GM21786 (cell line): ENCODE results near the gene MRPS2.
"Not testable (repeated sequence)": the region's sequence is repeated elsewhere in the genome, so short reads cannot be mapped to it uniquely, and the experiment has no call there.

ENCODE experiments used
- ATAC-seq: cut with Tn5 transposase; IDR thresholded peaks from one replicate; pipeline ENCODE4 v1.9.1; 2021; ENCODE audit not compliant: unreplicated experiment

MRPS2 gene

GRCh38 chr9:135530146-135530545 lies 29.7 kb downstream of the MRPS2 start:
- ATAC-seq, result no peak

- no peak for ATAC-seq
These were observed 30.6 kb downstream of the MRPS2 start for GRCh38 chr9:135531096-135531495.

DNA sequence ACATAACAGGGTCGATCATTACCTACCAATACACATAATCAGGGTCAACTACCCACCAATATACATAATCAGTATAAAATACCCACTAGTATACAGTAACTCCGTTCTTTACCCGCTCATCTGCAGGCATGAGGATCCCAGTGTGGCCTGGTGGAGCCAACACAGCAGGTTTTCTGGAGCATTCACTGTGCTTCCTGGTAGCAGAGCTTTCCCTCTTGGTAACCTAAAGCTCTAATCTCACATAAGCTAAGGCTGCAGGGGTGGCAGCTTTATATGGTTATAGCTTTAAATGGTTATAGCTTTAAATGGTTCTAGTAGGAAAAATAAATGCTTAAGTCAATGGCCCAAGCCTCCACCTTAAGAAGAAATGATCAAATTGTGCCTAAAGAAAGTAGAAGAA lies 32.6 kb downstream of the MRPS2 start:
- ATAC-seq, result no peak

DNA sequence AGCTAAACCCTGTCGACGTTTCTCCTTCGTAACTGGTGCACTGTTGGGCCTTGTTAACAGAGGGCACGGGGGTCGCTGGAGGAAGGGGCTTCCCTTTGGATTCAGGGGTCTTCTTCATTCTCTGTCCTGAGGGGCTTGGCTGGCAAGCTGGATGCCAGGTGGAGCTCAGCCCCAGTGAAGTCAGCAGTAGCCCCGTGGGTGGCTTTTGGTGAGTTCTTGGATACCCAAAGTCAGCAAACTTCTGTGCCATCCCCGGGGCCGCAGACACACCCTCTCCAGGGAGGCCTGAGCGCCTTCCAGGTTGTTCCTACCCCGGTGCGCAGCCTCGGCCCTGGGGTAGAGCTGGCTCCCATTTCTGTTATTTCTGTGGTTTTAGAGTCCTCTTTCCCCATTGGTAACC lies 33.2 kb downstream of the MRPS2 start:
- no peak for ATAC-seq

DNA sequence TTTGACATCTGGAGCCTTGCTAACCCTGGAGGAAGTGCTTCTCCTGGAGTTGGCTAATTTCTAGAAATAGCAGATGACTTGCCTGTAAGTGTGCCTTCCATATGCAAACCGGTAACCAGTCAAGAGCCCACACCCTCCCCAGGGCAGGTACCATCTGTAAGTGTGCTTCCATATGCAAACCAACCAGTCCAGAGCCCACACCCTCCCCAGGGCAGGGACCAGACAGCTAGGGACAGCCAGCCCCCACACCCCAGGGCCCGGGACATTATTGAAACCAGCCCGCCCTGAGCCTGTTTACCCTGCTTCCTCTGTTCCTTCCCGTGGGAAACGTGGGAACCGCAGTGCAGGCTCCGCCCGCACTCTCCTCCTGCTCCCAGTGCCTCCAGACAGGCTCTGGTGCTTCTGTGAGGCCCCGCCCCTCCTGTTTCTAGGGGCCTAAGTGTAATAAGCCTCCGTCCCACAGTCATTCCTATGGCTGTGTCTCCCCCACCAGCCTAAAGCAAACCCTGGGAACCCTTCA lies 33.8 kb downstream of the MRPS2 start:
- not testable (repeated sequence) for ATAC-seq

DNA sequence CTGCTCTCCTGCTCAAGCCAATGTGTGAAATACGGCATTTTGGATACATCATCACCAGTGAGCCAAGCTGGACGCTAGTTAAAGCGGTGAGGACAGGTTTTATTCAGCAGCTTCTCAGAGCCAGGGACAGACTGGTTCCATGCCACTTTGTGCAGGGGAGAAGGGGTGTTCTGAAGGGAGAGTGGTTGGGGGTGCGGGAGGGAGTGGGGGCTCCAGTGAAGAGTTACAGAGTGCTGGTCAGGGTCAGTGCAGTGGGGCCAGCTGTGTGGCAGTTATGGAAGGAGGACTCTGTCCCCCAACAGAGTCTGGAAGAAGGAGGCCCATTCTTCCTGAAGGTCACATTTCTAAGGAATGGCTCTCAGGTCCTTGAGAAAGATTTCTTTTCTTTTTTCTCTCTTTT lies 34.3 kb downstream of the MRPS2 start:
- not testable (repeated sequence) for ATAC-seq

DNA sequence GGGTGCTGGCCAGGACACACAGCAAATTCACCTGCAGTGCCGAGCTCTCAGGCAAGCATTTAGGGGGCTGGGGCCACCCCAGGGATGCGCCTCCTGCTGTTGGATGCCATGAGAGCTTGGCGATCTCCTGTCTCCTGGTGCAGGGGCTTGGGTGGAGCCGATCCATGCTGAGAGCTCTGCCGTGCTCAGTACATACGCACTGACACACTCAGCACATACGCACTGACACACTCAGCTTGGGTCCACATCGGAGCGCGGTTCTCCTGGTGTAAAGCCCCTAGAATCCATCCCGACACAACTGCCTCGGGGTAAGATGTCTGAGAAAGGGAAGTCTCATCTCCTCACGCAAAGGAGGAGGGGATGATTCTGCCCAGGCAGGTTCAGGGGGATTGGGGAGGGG lies 35.1 kb downstream of the MRPS2 start:
- ATAC-seq, result not testable (repeated sequence)

DNA sequence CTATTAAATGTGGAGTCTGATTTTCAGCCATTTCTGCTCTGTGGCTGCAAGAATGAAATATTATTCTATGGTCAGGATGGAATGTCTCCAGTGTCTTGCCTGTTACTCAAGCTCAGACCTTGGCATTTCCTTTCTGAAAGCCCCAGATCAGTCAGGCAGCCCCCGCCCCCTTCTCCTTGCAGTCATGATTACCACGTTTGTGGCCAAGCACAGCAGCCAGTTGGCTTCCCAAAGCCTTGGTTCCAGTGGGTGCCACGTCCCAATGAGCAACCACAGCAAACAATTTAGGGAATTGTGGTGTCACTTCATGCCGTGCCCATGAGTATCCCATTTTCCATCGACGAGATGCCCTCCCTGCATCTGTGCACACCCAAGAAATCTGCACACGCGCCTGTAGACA lies 35.7 kb downstream of the MRPS2 start:
- no peak for ATAC-seq

GRCh38 chr9:135543262-135543894 lies 42.9 kb downstream of the MRPS2 start:
- not testable (repeated sequence) for ATAC-seq

DNA sequence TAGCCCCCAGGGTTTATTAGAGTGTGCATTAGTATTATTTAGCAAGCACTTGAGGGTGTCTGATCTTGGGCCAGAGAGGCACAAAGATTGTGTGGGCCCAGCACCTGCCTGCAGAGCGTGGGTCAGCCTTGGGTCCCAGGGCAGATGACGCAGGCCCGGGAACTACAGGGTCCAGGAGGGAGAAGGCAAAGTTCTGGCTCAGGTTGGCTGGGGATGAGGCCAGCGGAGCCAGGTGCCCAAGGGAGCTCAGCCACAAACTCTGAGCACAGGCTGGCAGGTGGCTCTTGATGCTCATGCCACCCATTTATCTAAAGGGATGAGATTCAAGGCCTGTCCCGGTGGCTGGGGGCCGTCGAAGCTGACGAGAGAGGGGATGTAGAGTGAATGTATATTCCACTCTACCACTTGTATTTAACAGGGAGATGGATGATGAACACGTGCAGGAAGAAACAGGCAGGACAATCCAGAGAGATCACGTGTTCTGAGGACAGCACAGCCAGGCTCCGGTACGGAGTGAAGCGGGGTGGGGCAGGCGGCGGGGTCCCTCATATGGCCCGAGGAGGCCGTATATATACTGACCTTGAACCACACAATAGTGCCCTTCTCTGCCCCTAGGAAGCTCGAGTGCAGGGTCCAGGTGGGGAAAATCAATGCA lies 44.6 kb downstream of the MRPS2 start:
- ATAC-seq, result no peak

DNA sequence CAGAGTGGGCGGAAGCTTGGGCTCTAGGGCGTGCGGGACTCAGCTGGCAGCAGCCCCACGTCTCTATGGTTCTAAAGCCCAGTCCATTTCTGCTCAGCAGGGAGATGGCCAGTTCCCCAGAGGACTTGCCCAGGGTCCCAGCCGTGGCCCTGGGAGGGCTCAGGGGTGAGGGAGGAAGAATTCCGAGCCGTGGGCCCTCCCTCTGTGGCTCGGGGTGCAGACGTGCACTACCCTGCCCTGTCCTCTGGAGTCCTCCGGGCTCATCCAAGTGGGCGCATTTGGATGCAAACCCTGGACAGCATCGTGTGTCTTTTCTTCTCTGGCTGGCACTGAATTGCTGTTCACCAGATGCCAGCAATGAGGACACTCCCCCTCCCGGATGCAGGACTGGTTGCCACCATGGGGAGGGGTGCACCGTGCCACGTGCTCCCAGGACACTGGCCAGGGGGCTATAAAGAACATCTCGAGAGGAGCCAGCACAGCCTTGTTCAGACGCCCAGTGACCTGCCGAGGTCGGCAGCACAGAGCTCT lies 45.2 kb downstream of the MRPS2 start, which contains the start of gene OBP2A:
Gene OBP2A (plus strand): TSS at position 481 of the 531 bp plus-strand sequence. CDS start 55 bp downstream, outside the sequence.
- ATAC-seq, result not testable (repeated sequence)

GRCh38 chr9:135546792-135547617 lies 46.5 kb downstream of the MRPS2 start:
- not testable (repeated sequence) for ATAC-seq

- no peak for ATAC-seq
These were observed 47.6 kb downstream of the MRPS2 start for GRCh38 chr9:135547756-135548736.

GRCh38 chr9:135549478-135550343 lies 49.2 kb downstream of the MRPS2 start:
- ATAC-seq, result not testable (repeated sequence)

GRCh38 chr9:135550344-135550918 lies 49.9 kb downstream of the MRPS2 start:
- no peak for ATAC-seq

- ATAC-seq, result no peak
These were observed 50.5 kb downstream of the MRPS2 start for GRCh38 chr9:135551031-135551430.

DNA sequence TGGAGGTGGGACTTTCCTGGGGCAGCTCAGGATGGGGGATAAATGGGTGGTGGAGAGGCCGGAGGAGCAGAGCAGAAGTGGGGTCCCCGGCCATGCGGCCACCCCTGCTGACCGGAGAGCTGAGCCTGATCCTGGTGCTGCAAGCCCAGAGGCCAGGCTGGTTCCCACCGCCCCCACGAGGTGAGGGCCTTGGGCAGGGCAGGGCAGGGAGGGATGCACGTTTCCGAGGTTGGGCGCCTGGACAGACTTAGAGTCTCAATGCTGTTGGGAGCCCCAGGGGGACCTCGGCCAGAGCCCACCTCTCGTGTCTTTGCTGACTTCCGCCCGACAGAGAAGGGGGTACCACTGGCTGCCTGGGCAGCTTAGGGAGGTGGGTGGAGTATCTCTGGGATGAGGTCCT lies 51.0 kb downstream of the MRPS2 start:
- ATAC-seq, result no peak

DNA sequence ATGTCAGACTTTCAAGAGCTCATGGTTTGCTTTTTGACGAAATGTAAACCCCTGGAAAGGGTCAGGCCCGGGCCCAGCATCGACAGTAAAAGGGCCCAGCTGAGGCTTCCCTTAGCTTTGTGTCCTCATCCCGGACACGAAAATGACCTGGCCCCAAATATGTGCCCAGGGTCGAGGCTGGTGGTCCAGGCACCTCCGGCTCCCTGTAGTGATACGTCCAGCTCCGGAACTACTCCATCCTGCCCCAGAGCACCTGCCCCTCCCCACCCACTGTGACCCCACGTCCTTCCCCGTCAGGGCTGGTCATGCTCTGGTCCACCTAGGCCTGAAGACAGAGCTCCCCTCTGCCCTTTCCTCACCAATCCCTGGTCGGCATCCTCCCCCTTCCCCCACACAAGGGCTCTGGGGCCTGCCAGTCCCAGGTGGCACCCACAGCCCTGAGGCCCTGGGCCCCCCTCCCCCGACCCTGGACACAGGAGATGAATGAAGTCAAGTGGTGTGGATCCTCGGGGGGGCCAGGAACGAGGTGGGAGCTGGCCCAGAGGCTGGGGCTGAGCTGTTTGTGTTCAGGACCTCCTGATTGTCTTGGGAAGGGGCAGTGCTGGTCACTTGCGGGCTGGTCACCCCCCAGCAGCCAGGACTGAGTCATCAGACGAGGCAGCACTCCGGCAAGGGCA lies 51.7 kb downstream of the MRPS2 start:
- ATAC-seq, result no peak
